CD4-positive, alpha-beta T cell treated with Interleukin-15 for 4 hours (primary cell): ENCODE measurements around the gene PABPC1L.
"Not testable (repeated sequence)": the region's sequence is repeated elsewhere in the genome, so short reads cannot be mapped to it uniquely, and the experiment has no call there.

Experiments
- DNase-seq: peaks from one replicate; pipeline ENCODE4 v3.0.0-alpha.2; 2020; ENCODE audit warnings: low spot score

Gene PABPC1L

GRCh38 chr20:44909872-44910689 lies at the start of gene PABPC1L:
Gene PABPC1L (plus strand): TSS chr20:44910060. CDS start chr20:44910144, 84 bp downstream.
- peak; percentile 68 for DNase-seq

- DNase-seq: no peak
Observed at GRCh38 chr20:44861531-44862006, 48.3 kb upstream of the PABPC1L start.

- DNase-seq: no peak
Observed at GRCh38 chr20:44862286-44862685, 47.6 kb upstream of the PABPC1L start.

GRCh38 chr20:44863365-44864084 lies 46.3 kb upstream of the PABPC1L start:
- DNase-seq: not testable (repeated sequence)

- DNase-seq: not testable (repeated sequence)
Observed at GRCh38 chr20:44864493-44864892, 45.4 kb upstream of the PABPC1L start.

GRCh38 chr20:44866703-44867335 lies 43.0 kb upstream of the PABPC1L start:
- DNase-seq: no peak

GRCh38 chr20:44869471-44869870 lies 40.4 kb upstream of the PABPC1L start:
- no peak for DNase-seq

GRCh38 chr20:44882360-44882759 lies 27.5 kb upstream of the PABPC1L start:
- DNase-seq: not testable (repeated sequence)

GRCh38 chr20:44883214-44883902 lies 26.5 kb upstream of the PABPC1L start:
- no peak for DNase-seq

GRCh38 chr20:44884907-44885391 lies 24.9 kb upstream of the PABPC1L start:
- no peak for DNase-seq

- peak; percentile 97 for DNase-seq
Observed at GRCh38 chr20:44885392-44886265, 24.2 kb upstream of the PABPC1L start, which contains the start of gene YWHAB. Gene YWHAB (plus strand): TSS chr20:44885705. CDS start chr20:44901534, 15,829 bp downstream.

- no peak for DNase-seq
Observed at GRCh38 chr20:44886266-44886651, 23.6 kb upstream of the PABPC1L start.

- DNase-seq: no peak
Observed at GRCh38 chr20:44886828-44887227, 23.0 kb upstream of the PABPC1L start.

GRCh38 chr20:44887466-44887865 lies 22.4 kb upstream of the PABPC1L start:
- DNase-seq: no peak

- no peak for DNase-seq
Observed at GRCh38 chr20:44888226-44889103, 21.4 kb upstream of the PABPC1L start.

- DNase-seq: no peak
Observed at GRCh38 chr20:44891826-44892225, 18.0 kb upstream of the PABPC1L start.

- no peak for DNase-seq
Observed at GRCh38 chr20:44894959-44895358, 14.9 kb upstream of the PABPC1L start.

- no peak for DNase-seq
Observed at GRCh38 chr20:44896583-44896982, 13.3 kb upstream of the PABPC1L start.

GRCh38 chr20:44897133-44897532 lies 12.7 kb upstream of the PABPC1L start:
- no peak for DNase-seq
